ENCODE results near the gene PDILT.
"Not testable (repeated sequence)": the region's sequence is repeated elsewhere in the genome, so short reads cannot be mapped to it uniquely, and the experiment has no call there.

The PDILT gene

GRCh38 chr16:20320178-20320577, 84.4 kb downstream of the PDILT start:
- H3K4me3 ChIP-seq (ENCODE audit: low read depth in 1 of 2, low read length in 2 of 2), result no peak overlapping the region
- no peaks in the 10 kb centered on the region for H3K4me1 ChIP-seq (ENCODE audit: control insufficient read depth in 1 of 2, insufficient read depth in 2 of 2, low read length in 2 of 2)
- no peaks in the 10 kb centered on the region for H3K36me3 ChIP-seq (ENCODE audit: control insufficient read depth in 1 of 2, insufficient read depth in 2 of 2, low read length in 2 of 2)
- H3K9me3 ChIP-seq (ENCODE audit: control insufficient read depth in 1 of 2, low read length in 2 of 2), result no peaks in the 10 kb centered on the region
- H3K27ac ChIP-seq (ENCODE audit: low read length), result no peak overlapping the region
- H3K27me3 ChIP-seq (ENCODE audit: low read depth, low read length), result no peaks in the 10 kb centered on the region

GRCh38 chr16:20319406-20319805, 85.1 kb downstream of the PDILT start:
- no peaks in the 10 kb centered on the region for H3K36me3 ChIP-seq (ENCODE audit: control insufficient read depth in 1 of 2, insufficient read depth in 2 of 2, low read length in 2 of 2)
- no peaks in the 10 kb centered on the region for H3K9me3 ChIP-seq (ENCODE audit: control insufficient read depth in 1 of 2, low read length in 2 of 2)
- no peaks in the 10 kb centered on the region for H3K4me1 ChIP-seq (ENCODE audit: control insufficient read depth in 1 of 2, insufficient read depth in 2 of 2, low read length in 2 of 2)
- no peaks in the 10 kb centered on the region for H3K27me3 ChIP-seq (ENCODE audit: low read depth, low read length)
- H3K27ac ChIP-seq (ENCODE audit: low read length), result no peak overlapping the region
- no peak overlapping the region for H3K4me3 ChIP-seq (ENCODE audit: low read depth in 1 of 2, low read length in 2 of 2)

DNA sequence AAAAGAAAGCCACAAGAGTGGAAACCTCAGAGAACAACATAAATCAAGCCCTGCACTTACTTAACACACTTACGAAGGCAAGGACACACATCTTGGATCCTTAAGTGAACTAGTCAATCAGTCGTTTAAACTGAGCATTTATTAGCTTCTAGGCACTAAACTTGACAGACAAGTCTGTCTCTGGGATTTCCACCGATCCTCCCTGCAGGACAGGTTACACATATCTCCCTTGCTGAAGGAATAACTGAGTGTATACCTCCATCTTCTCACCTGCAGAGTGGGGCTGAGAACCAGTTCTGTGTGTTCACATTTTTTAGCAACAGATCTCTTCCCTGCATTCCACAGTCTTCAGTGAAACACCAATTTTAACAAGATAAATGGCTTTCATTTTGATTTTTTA, 86.1 kb downstream of the PDILT start:
- H3K27ac ChIP-seq (ENCODE audit: low read length), result no peak overlapping the region
- no peaks in the 10 kb centered on the region for H3K36me3 ChIP-seq (ENCODE audit: control insufficient read depth in 1 of 2, insufficient read depth in 2 of 2, low read length in 2 of 2)
- H3K4me1 ChIP-seq (ENCODE audit: control insufficient read depth in 1 of 2, insufficient read depth in 2 of 2, low read length in 2 of 2), result no peaks in the 10 kb centered on the region
- no peak overlapping the region for H3K4me3 ChIP-seq (ENCODE audit: low read depth in 1 of 2, low read length in 2 of 2)
- no peaks in the 10 kb centered on the region for H3K27me3 ChIP-seq (ENCODE audit: low read depth, low read length)
- H3K9me3 ChIP-seq (ENCODE audit: control insufficient read depth in 1 of 2, low read length in 2 of 2), result no peaks in the 10 kb centered on the region

- no peaks in the 10 kb centered on the region for H3K4me1 ChIP-seq (ENCODE audit: control insufficient read depth in 1 of 2, insufficient read depth in 2 of 2, low read length in 2 of 2)
- no peaks in the 10 kb centered on the region for H3K27me3 ChIP-seq (ENCODE audit: low read depth, low read length)
Measured at GRCh38 chr16:20318006-20318405, 86.5 kb downstream of the PDILT start.

GRCh38 chr16:20317117-20317516, 87.4 kb downstream of the PDILT start:
- no peaks in the 10 kb centered on the region for H3K36me3 ChIP-seq (ENCODE audit: control insufficient read depth in 1 of 2, insufficient read depth in 2 of 2, low read length in 2 of 2)
- no peak overlapping the region for H3K4me3 ChIP-seq (ENCODE audit: low read depth in 1 of 2, low read length in 2 of 2)
- no peaks in the 10 kb centered on the region for H3K27me3 ChIP-seq (ENCODE audit: low read depth, low read length)
- H3K27ac ChIP-seq (ENCODE audit: low read length), result no peak overlapping the region
- H3K4me1 ChIP-seq (ENCODE audit: control insufficient read depth in 1 of 2, insufficient read depth in 2 of 2, low read length in 2 of 2), result no peaks in the 10 kb centered on the region
- no peaks in the 10 kb centered on the region for H3K9me3 ChIP-seq (ENCODE audit: control insufficient read depth in 1 of 2, low read length in 2 of 2)

More at GRCh38 chr16:20318006-20318405, 86.5 kb downstream of the PDILT start:
- Histone ChIP-seq H3K27ac (ENCODE audit: low read length) (no peak overlapping the region), H3K36me3 (ENCODE audit: control insufficient read depth in 1 of 2, insufficient read depth in 2 of 2, low read length in 2 of 2) (no peaks in the 10 kb centered on the region), H3K4me3 (ENCODE audit: low read depth in 1 of 2, low read length in 2 of 2) (no peak overlapping the region), H3K9me3 (ENCODE audit: control insufficient read depth in 1 of 2, low read length in 2 of 2) (no peaks in the 10 kb centered on the region)

DNA sequence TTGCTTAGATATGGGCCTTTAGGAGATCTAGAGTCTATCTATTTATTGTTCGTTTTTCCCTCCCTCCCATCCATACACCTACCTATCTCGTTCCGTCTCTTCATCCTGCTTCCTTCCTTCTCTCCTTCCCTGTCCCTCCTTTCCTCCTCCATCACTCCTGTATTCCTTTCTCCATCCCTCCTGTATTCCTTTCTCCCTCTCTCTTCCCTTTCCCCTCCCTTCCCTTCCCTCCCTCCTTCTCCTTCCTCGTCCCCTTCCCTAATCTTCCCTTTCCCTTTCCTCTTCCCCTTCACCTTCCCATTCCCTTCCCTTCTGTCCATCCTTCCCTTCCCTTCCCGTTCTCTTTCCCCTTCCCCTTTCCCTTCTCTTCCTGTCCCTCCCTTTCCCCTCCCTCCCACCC, 87.8 kb downstream of the PDILT start:
- no peaks in the 10 kb centered on the region for H3K4me1 ChIP-seq (ENCODE audit: control insufficient read depth in 1 of 2, insufficient read depth in 2 of 2, low read length in 2 of 2)
- H3K4me3 ChIP-seq (ENCODE audit: low read depth in 1 of 2, low read length in 2 of 2), result no peak overlapping the region
- H3K27ac ChIP-seq (ENCODE audit: low read length), result no peak overlapping the region
- H3K27me3 ChIP-seq (ENCODE audit: low read depth, low read length), result no peaks in the 10 kb centered on the region
- H3K36me3 ChIP-seq (ENCODE audit: control insufficient read depth in 1 of 2, insufficient read depth in 2 of 2, low read length in 2 of 2), result no peaks in the 10 kb centered on the region
- H3K9me3 ChIP-seq (ENCODE audit: control insufficient read depth in 1 of 2, low read length in 2 of 2), result no peaks in the 10 kb centered on the region

DNA sequence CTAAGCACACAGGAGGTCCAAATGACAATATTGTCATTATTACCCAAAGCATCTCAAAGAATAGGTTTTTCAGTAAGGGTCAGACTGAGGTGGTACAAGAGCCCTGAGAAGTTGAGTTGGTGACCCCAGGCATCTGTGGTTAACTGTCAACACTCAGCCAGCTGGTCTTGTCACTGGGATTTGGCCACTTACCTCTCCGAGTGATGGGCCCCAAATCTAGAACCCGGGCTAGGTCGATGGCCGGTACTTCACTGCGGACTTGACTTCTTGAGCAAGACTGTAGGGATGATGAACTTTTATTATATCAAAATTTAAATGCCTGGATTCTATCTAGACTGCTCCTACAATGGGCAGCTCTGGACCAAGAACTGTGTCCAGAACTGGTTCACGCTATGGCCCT, 88.8 kb downstream of the PDILT start:
- Histone ChIP-seq H3K36me3 (ENCODE audit: control insufficient read depth in 1 of 2, insufficient read depth in 2 of 2, low read length in 2 of 2) (no peaks in the 10 kb centered on the region), H3K27ac (ENCODE audit: low read length) (no peak overlapping the region), H3K4me1 (ENCODE audit: control insufficient read depth in 1 of 2, insufficient read depth in 2 of 2, low read length in 2 of 2) (no peaks in the 10 kb centered on the region), H3K4me3 (ENCODE audit: low read depth in 1 of 2, low read length in 2 of 2) (no peak overlapping the region), H3K27me3 (ENCODE audit: low read depth, low read length) (no peaks in the 10 kb centered on the region), H3K9me3 (ENCODE audit: control insufficient read depth in 1 of 2, low read length in 2 of 2) (no peaks in the 10 kb centered on the region)

DNA sequence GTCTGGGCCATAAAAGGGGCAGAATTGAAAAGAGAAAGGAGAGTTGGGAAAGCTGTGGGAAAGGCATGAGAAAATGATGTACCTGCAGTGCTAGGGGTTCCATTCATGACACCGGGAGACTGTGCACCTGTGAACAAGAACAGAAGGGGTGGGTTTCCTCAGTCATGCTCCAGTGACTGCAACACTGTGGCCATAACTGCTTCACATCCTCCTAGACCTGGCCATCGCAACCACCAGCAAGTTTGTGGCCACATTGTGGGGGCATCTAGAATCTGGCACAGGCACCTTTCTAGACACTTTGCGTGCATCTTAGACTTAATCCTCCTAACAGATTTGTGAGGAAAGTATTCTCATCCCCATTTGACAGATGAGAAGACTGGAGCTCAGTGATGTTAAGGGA, 90.0 kb downstream of the PDILT start:
- Histone ChIP-seq H3K9me3 (ENCODE audit: control insufficient read depth in 1 of 2, low read length in 2 of 2) (no peaks in the 10 kb centered on the region), H3K27me3 (ENCODE audit: low read depth, low read length) (no peaks in the 10 kb centered on the region), H3K4me3 (ENCODE audit: low read depth in 1 of 2, low read length in 2 of 2) (no peak overlapping the region), H3K4me1 (ENCODE audit: control insufficient read depth in 1 of 2, insufficient read depth in 2 of 2, low read length in 2 of 2) (no peaks in the 10 kb centered on the region), H3K36me3 (ENCODE audit: control insufficient read depth in 1 of 2, insufficient read depth in 2 of 2, low read length in 2 of 2) (no peaks in the 10 kb centered on the region), H3K27ac (ENCODE audit: low read length) (no peak overlapping the region)

DNA sequence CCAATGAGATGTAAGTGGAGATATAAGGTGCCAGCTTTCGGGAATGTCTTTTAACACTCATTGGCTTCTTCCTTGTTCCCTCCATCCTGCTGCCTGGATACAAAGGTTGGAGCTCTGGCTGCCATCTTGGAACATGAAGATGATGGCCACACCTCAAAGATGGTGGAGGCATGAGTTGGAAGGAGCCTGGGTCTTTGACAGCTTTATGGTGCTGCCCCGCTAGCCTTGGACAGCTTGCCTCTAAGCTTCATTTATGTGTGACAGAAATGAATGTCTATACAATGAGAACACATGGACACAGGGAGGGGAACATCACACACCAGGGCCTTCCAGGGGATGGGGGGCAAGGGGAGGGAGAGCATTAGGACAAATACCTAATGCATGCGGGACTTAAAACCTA, 90.8 kb downstream of the PDILT start:
- H3K36me3 ChIP-seq (ENCODE audit: control insufficient read depth in 1 of 2, insufficient read depth in 2 of 2, low read length in 2 of 2), result no peaks in the 10 kb centered on the region
- no peaks in the 10 kb centered on the region for H3K4me1 ChIP-seq (ENCODE audit: control insufficient read depth in 1 of 2, insufficient read depth in 2 of 2, low read length in 2 of 2)
- H3K4me3 ChIP-seq (ENCODE audit: low read depth in 1 of 2, low read length in 2 of 2), result no peak overlapping the region
- H3K27me3 ChIP-seq (ENCODE audit: low read depth, low read length), result no peaks in the 10 kb centered on the region
- H3K9me3 ChIP-seq (ENCODE audit: control insufficient read depth in 1 of 2, low read length in 2 of 2), result no peaks in the 10 kb centered on the region
- no peak overlapping the region for H3K27ac ChIP-seq (ENCODE audit: low read length)

DNA sequence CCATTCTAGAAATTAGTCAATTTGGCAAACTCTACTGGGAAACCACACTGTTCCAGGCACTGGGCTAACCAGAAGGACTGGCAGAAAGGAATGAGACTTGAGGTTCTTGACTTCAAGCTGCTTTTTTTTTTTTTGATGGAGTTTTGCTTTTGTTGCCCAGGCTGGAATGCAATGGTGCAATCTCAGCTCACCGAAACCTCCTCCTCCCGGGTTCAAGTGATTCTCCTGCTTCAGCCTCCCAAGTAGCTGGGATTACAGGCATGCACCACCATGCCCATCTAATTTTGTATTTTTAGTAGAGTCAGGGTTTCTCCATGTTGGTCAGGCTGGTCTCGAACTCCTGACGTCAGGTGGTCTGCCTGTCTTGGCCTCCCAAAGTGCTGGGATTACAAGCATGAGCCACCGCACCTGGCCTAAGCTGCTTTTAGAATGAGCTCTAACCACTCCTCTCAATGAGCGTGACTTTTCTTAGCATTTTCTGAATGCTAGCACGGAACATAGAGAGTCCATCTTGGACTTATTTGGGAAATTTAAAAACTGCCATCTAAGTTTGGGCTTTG, 91.9 kb downstream of the PDILT start:
- H3K27ac ChIP-seq (ENCODE audit: low read length); H3K4me1 ChIP-seq (ENCODE audit: control insufficient read depth in 1 of 2, insufficient read depth in 2 of 2, low read length in 2 of 2); H3K9me3 ChIP-seq (ENCODE audit: control insufficient read depth in 1 of 2, low read length in 2 of 2); H3K27me3 ChIP-seq (ENCODE audit: low read depth, low read length); H3K4me3 ChIP-seq (ENCODE audit: low read depth in 1 of 2, low read length in 2 of 2); H3K36me3 ChIP-seq (ENCODE audit: control insufficient read depth in 1 of 2, insufficient read depth in 2 of 2, low read length in 2 of 2): not testable (repeated sequence)

DNA sequence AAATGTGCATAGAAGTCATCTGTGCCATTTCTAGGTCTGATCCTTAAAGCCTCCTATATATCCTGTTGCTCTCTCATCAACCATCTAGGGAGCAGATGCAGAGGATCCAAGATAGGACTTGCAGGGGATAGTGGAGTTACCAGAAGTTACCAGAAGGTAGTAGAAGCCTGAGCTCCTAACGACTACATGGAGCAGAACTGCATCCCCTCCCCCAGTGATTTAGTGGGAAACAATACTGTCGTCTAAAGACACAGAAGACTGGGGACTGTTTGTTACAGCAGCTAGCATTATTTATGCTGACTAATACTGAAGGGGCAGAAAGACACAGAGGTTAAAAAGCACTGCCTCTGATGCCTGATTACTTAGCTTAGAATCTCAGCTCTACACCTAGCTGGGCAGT, 93.0 kb downstream of the PDILT start:
- Histone ChIP-seq H3K27me3 (ENCODE audit: low read depth, low read length) (no peaks in the 10 kb centered on the region), H3K4me3 (ENCODE audit: low read depth in 1 of 2, low read length in 2 of 2) (no peak overlapping the region), H3K36me3 (ENCODE audit: control insufficient read depth in 1 of 2, insufficient read depth in 2 of 2, low read length in 2 of 2) (no peaks in the 10 kb centered on the region), H3K9me3 (ENCODE audit: control insufficient read depth in 1 of 2, low read length in 2 of 2) (no peaks in the 10 kb centered on the region), H3K27ac (ENCODE audit: low read length) (no peak overlapping the region), H3K4me1 (ENCODE audit: control insufficient read depth in 1 of 2, insufficient read depth in 2 of 2, low read length in 2 of 2) (no peaks in the 10 kb centered on the region)
